Ureter (tissue), 1 donor: ENCODE data around the gene TYROBP. TPM values are rescaled to one million over a fixed set of nuclear protein-coding genes. Genes with fewer than 3 reads are reported as not detected.
"Not testable (repeated sequence)": the region's sequence is repeated elsewhere in the genome, so short reads cannot be mapped to it uniquely, and the experiment has no call there.

Source experiments
- DNase-seq: peaks from one replicate; pipeline ENCODE4 v3.0.0-alpha.2; 2020; ENCODE audit warnings: low spot score
- total RNA-seq: library from RNA; stranded (reverse); gene quantifications from one replicate; pipeline ENCODE4 v1.2.4, GENCODE V29; 2023
- donor health status: DM: yes; HTN: yes; CAD: no.

Gene TYROBP
- total RNA-seq, 1 donor from 2014 or later, result 18.7 TPM

GRCh38 chr19:35932291-35932936, 24.3 kb upstream of the TYROBP start:
- DNase-seq, result no peak

DNA sequence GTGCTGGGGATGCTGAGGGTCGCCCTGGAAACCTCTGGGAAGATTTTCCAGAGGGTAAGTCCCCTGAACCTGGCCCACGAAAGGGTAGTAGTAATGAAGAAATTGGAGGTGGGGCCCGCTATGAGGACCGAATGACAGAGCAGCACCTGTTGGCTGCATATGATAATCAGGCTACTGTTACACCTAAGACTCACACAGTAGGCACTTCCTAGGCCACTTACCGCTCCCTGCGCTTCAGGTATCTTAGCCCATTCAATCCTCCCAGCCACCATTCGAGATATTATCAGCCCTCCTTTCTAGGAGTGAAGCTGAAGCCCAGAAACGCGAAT, 23.7 kb upstream of the TYROBP start:
- no peak for DNase-seq

GRCh38 chr19:35931161-35931873, 23.2 kb upstream of the TYROBP start:
- peak; percentile 99 for DNase-seq

- DNase-seq, result no peak
Measured at GRCh38 chr19:35929876-35930275, 21.8 kb upstream of the TYROBP start.

DNA sequence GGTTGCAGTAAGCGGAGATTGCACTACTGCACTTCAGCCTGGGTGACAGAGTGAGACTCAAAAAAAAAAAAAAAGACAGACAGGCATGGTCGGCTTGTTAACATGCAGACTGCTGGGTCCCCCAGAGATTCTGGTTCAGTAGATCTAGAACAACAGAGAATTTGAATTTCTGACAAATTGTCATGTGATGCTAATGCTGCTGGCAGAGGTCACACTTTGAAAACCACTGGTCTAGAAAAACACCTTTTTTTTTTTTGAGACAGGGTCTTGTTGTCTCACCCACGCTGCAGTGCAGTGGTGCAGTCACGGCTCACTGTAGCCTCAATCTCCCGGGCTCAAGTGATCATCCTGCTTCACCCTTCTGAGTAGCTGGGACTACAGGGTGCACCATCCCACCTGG, 20.4 kb upstream of the TYROBP start:
- no peak for DNase-seq

DNA sequence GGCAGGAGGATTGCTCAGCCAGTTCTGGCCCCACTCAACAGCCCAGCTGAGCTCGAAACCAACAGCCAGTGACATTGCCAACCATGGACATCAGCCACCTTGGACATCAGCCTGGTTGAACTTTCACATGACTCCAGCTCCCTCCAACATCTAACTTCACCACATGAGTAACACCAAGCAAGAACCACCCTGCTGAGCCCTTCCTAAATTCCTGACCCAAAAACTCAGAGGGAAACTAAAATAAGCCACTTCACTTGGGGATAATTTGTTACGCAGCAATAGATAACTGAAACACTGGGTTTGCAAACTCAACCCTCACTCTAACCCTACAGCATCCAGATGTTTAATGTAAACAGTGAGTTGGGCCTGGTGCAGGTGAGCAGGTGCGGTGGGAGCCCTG, 17.4 kb upstream of the TYROBP start:
- no peak for DNase-seq

- DNase-seq, result no peak
Measured at GRCh38 chr19:35921012-35921411, 12.9 kb upstream of the TYROBP start.

DNA sequence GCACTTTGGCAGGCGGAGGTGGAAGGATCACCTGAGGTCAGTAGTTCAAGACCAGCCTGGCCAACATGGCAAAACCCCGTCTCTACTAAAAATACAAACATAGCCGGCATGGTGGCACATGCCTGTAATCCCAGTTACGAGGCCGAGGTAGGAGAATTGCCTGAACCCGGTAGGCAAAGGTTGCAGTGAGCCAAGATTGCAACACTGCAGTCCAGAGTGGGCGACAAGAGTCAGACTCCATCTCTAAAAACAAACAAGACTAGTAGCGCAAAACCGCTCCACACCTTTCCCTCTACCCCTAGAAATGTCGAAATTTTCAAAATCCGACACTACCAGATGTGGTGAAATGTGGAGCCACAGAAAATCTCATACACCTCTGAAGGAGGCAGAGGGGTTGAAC, 11.2 kb upstream of the TYROBP start:
- no peak for DNase-seq

GRCh38 chr19:35915443-35915842, 7.3 kb upstream of the TYROBP start:
- no peak for DNase-seq

DNA sequence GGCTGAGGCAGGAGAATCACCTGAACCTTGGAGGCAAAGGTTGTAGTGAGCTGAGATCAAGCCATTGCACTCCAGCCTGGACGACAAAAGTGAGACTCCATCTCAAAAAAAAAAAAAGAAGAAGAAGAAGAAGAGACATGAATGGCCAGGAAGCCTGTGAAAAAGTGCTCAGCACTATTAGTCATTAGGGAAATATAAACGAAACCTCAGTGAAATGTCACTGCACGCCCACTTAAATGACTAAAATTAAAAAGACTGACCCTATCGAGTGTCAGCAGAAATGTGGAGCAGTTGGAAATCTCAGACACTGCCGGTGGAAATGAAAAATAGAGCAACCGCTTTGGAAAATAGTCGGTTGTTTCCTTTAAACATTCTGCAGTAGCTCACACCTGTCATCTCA, 5.5 kb upstream of the TYROBP start:
- DNase-seq, result no peak

DNA sequence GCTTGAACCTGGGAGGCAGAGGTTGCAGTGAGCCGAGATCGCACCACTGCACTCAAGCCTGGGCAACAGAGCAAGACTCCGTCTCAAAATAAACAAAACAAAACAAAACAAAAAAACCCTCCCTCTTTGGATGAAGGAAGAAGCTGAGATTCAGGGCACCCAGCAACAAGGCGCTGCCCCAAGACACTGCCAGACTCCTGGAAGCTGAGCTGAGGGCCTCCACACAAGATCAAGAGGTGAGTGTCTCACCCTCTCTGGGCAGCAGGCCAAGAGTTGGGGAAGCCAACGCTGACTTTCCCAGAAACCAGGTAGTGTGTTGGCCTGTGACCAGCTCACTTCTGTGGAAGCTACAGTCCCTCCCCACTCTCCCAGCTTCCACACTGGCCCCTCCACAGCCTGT, 3.7 kb upstream of the TYROBP start:
- DNase-seq, result no peak

- DNase-seq, result no peak
Measured at GRCh38 chr19:35911173-35911572, 3.1 kb upstream of the TYROBP start.

DNA sequence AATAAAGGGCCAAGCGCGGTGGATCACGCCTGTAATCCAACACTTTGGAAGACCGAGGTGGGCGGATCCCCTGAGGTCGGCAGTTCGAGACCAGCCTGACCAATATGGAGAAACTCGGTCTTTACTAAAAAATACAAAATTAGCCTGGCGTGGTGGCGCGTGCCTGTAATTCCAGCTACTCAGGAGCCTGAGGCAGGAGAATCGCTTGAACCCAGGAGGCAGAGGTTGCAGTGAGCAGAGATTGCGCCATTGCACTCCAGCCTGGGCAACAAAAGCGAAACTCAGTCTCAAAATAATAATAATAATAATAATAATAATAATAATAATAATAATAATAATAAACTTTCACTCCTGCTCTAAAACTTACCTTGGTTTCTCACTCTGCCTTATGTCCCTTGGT, 2.3 kb upstream of the TYROBP start:
- DNase-seq, result not testable (repeated sequence)

- no peak for DNase-seq
Measured at GRCh38 chr19:35909684-35910035, 1.6 kb upstream of the TYROBP start.

GRCh38 chr19:35908973-35909683, 1.0 kb upstream of the TYROBP start:
- DNase-seq, result peak; percentile 71

DNA sequence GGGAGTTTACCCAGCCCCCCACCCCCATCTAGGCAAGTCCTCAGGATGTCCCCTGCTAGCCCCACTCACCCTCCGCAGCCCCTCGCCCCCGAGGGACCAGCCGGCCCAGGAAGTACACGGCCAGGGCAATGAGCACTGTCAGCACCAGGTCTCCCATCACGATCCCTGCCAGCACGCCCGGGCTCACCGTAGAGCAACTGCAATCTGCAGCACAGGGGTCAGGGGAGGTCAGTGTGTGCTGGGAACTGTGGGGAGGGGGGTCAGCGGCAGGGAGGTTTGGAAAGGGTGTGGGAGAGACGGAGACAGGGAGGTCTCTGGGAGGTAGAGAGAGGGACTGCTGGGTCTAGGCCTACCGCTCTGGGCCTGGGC, 734 bp downstream of the TYROBP start:
- DNase-seq, result no peak

- no peak for DNase-seq
Measured at GRCh38 chr19:35905178-35905727, 2.8 kb downstream of the TYROBP start.

DNA sequence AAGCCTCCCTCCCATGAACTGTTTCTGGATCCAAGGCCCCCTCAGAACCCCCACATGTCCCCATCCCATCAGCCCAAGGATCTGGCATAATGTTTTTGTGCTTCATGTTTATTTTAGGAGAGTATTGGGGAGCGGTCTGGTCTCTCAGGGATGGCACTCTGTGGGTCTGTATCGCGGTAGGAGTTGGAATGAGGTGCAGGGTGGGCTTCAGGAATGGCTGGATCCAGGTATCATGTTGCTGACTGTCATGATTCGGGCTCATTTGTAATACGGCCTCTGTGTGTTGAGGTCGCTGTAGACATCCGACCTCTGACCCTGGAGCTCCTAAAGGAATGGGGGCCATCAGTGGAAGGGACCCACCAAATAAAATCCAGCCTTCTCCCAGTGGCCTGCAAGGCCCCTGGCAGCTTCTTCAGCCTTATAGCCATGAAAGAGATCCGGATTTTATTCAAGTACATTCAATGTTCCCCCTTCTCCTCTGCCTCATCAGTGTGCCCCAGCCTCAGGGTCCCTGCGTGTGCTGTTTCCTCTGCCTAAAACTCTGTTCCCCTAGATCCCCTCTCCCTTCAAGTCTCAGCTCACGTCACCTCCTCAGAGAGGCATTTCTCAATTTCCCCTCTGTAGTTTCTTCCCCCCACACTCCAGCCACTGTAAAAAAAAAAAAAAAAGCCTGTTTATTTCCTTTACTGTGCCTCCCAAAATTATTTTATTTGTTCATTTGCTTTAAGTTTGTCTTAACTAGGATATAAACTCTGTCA, 3.6 kb downstream of the TYROBP start:
- no peak for DNase-seq

DNA sequence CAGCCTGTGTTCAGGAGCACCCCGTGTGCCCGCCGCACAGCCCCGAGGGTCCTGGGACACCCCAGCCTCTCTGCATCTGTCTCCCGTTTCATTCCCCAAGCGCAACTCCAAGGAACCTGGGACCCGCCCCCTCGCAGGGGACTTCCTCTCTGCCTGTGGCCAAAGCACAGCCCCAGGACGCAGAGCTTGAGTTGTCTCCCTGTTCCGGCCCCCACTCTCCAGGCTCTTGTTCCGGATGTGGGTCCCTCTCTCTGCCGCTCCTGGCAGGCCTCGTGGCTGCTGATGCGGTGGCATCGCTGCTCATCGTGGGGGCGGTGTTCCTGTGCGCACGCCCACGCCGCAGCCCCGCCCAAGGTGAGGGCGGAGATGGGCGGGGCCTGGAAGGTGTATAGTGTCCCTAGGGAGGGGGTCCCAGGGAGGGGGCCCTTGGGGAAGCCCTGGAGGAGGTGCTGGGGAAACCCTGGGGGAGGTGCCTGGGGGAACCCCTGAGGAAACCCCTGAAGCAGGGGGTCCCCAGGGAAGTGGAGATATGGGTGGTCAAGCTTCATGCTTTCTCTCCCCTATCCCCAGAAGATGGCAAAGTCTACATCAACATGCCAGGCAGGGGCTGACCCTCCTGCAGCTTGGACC, 4.4 kb downstream of the TYROBP start:
- DNase-seq, result peak; percentile 82

GRCh38 chr19:35902870-35903475, 5.1 kb downstream of the TYROBP start:
- DNase-seq, result no peak
